ENCODE data around the gene GOLGA7B.

DNA sequence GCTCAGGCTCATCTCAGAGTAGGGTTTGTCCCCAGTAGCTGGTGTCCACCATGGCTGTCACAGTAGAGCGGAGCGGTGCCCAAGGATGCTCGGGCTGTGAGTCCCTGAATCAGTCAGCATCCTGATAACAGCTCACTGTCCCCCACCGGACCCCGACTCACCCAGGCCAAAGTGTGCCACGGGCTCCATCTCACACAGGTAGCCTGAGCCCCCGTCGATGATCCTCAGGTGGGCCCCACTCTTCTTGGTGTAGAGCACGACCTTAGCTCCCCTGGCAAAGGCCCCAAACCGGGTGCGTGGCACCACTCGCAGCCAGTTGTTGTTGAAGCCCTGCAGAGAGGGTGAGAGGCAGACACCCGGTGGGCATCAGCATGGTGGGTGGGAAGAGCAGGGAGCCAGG lies 45.4 kb downstream of the GOLGA7B start:
- TF ChIP-seq TCF12 (IDR thresholded peaks at IDR 0.05; ENCODE audit: low read depth) (no peak), YY1 (IDR thresholded peaks at IDR 0.05; ENCODE audit: low read depth) (no peak)

Data from Ishikawa (cell line).